Hepatocyte (in vitro differentiated cells): ENCODE results near the gene GABBR2.

Source experiments
- CTCF ChIP-seq: fragments of 200-600 bp; sonication (generic); IDR thresholded peaks from 2 replicates; pipeline ENCODE4 v1.5.1; 2016; ENCODE audit warnings: antibody characterized with exemption, mild to moderate bottlenecking; ENCODE audit not compliant: poor library complexity
- EZH2 ChIP-seq: fragments of 200-600 bp; sonication (generic); IDR thresholded peaks from 2 replicates; pipeline ENCODE4 v1.6.1; 2016; ENCODE audit warnings: antibody characterized with exemption, mild to moderate bottlenecking, borderline replicate concordance

GRCh38 chr9:98428454-98428853 lies 280.3 kb downstream of the GABBR2 start:
- TF ChIP-seq CTCF (no peak), EZH2 (no peak)
